ENCODE results near the gene STK31.
"Not testable (repeated sequence)": the region's sequence is repeated elsewhere in the genome, so short reads cannot be mapped to it uniquely, and the experiment has no call there.

STK31 gene

DNA sequence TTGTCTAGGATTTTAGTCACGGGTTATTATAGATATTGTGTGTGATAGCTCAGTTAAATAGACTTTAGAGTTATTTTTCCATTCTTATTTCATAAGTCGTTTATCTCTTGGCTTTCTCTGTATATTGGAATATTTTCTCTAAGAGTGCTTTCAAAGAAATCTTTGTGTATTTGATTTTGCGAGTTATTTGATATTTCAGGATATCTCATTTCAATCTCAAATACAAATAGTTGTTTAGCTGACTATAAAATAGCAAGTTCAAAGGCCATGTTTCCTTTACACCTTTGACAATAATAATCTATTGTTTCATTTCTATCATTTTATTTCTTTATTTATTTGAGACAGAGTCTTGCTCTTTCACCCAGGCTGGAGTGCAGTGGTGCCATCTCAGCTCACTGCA lies 55.9 kb downstream of the STK31 start:
- TF ChIP-seq TCF4 (CRISPR knock-in tag; IDR thresholded peaks at IDR 0.05; ENCODE audit: borderline replicate concordance): no peak
- TF ChIP-seq, protein P1, sequence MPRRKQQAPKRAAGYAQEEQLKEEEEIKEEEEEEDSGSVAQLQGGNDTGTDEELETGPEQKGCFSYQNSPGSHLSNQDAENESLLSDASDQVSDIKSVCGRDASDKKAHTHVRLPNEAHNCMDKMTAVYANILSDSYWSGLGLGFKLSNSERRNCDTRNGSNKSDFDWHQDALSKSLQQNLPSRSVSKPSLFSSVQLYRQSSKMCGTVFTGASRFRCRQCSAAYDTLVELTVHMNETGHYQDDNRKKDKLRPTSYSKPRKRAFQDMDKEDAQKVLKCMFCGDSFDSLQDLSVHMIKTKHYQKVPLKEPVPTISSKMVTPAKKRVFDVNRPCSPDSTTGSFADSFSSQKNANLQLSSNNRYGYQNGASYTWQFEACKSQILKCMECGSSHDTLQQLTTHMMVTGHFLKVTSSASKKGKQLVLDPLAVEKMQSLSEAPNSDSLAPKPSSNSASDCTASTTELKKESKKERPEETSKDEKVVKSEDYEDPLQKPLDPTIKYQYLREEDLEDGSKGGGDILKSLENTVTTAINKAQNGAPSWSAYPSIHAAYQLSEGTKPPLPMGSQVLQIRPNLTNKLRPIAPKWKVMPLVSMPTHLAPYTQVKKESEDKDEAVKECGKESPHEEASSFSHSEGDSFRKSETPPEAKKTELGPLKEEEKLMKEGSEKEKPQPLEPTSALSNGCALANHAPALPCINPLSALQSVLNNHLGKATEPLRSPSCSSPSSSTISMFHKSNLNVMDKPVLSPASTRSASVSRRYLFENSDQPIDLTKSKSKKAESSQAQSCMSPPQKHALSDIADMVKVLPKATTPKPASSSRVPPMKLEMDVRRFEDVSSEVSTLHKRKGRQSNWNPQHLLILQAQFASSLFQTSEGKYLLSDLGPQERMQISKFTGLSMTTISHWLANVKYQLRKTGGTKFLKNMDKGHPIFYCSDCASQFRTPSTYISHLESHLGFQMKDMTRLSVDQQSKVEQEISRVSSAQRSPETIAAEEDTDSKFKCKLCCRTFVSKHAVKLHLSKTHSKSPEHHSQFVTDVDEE (CRISPR knock-in tag; IDR thresholded peaks at IDR 0.05): no peak
- no peak for TF ChIP-seq ARNTL (CRISPR knock-in tag; IDR thresholded peaks at IDR 0.05; ENCODE audit: borderline replicate concordance, low read depth)
- no peak for TF ChIP-seq ZNF565 (CRISPR knock-in tag; conservative IDR thresholded peaks at IDR 0.05; ENCODE audit: low read depth)
- TF ChIP-seq, protein P2, sequence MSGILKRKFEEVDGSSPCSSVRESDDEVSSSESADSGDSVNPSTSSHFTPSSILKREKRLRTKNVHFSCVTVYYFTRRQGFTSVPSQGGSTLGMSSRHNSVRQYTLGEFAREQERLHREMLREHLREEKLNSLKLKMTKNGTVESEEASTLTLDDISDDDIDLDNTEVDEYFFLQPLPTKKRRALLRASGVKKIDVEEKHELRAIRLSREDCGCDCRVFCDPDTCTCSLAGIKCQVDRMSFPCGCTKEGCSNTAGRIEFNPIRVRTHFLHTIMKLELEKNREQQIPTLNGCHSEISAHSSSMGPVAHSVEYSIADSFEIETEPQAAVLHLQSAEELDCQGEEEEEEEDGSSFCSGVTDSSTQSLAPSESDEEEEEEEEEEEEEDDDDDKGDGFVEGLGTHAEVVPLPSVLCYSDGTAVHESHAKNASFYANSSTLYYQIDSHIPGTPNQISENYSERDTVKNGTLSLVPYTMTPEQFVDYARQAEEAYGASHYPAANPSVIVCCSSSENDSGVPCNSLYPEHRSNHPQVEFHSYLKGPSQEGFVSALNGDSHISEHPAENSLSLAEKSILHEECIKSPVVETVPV (CRISPR knock-in tag; IDR thresholded peaks at IDR 0.05): no peak
- no peak for TF ChIP-seq BACH2 (CRISPR knock-in tag; IDR thresholded peaks at IDR 0.05; ENCODE audit: borderline replicate concordance)
- TF ChIP-seq SNAI2 (CRISPR knock-in tag; IDR thresholded peaks at IDR 0.05): no peak
- TF ChIP-seq, protein P3, sequence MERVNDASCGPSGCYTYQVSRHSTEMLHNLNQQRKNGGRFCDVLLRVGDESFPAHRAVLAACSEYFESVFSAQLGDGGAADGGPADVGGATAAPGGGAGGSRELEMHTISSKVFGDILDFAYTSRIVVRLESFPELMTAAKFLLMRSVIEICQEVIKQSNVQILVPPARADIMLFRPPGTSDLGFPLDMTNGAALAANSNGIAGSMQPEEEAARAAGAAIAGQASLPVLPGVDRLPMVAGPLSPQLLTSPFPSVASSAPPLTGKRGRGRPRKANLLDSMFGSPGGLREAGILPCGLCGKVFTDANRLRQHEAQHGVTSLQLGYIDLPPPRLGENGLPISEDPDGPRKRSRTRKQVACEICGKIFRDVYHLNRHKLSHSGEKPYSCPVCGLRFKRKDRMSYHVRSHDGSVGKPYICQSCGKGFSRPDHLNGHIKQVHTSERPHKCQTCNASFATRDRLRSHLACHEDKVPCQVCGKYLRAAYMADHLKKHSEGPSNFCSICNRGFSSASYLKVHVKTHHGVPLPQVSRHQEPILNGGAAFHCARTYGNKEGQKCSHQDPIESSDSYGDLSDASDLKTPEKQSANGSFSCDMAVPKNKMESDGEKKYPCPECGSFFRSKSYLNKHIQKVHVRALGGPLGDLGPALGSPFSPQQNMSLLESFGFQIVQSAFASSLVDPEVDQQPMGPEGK (CRISPR knock-in tag; IDR thresholded peaks at IDR 0.05; ENCODE audit: borderline replicate concordance): no peak
- no peak for ATAC-seq

DNA sequence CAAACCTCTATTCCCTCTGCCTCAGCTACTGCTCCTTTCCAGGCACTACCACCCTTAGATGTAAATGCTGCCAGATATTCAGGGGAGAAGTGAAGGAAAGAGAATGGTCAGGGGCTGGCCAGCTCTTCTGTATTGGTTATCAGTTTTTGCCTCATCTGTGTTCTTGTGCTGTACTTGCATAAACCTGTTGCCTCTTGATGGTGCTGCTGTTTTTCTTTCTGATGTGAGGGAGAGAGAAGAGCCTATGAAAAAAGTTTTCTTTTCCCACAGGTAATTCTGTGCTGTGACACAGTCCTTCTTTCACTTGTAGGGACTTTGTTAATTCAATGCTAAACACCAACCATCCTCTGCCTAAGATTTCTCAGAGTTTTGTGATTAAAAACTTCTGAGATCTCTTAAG lies 57.5 kb downstream of the STK31 start:
- no peak for TF ChIP-seq ZFP3 (CRISPR knock-in tag; IDR thresholded peaks at IDR 0.05)
- TF ChIP-seq, protein P3 (CRISPR knock-in tag; IDR thresholded peaks at IDR 0.05; ENCODE audit: borderline replicate concordance): no peak
- TF ChIP-seq, protein P4, sequence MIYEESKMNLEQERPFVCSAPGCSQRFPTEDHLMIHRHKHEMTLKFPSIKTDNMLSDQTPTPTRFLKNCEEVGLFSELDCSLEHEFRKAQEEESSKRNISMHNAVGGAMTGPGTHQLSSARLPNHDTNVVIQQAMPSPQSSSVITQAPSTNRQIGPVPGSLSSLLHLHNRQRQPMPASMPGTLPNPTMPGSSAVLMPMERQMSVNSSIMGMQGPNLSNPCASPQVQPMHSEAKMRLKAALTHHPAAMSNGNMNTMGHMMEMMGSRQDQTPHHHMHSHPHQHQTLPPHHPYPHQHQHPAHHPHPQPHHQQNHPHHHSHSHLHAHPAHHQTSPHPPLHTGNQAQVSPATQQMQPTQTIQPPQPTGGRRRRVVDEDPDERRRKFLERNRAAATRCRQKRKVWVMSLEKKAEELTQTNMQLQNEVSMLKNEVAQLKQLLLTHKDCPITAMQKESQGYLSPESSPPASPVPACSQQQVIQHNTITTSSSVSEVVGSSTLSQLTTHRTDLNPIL (CRISPR knock-in tag; IDR thresholded peaks at IDR 0.05; ENCODE audit: low read depth): no peak
- TF ChIP-seq, protein P2 (CRISPR knock-in tag; IDR thresholded peaks at IDR 0.05): no peak
- no peak for ATAC-seq

DNA sequence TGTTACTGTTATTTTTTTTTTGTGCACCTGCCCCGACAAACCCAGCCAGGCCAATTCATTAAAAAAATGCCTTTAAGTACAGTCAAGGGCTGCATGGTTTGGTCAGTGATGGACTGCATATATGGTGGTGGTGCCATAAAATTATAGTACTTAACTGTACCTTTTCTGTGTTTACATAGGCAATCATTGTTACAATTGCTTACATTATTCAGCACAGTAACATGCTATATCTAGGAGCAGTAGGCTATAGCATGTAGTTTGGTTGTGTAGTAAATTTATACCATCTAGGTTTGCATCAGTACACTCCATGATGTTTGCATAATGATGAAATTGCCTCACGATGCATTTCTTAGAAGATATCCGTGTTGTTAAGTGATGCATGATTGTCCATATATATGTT lies 58.0 kb downstream of the STK31 start:
- TF ChIP-seq ZFP3 (CRISPR knock-in tag; IDR thresholded peaks at IDR 0.05) (no peak), CSDC2 (CRISPR knock-in tag; IDR thresholded peaks at IDR 0.05) (no peak)
- TF ChIP-seq, protein P5, sequence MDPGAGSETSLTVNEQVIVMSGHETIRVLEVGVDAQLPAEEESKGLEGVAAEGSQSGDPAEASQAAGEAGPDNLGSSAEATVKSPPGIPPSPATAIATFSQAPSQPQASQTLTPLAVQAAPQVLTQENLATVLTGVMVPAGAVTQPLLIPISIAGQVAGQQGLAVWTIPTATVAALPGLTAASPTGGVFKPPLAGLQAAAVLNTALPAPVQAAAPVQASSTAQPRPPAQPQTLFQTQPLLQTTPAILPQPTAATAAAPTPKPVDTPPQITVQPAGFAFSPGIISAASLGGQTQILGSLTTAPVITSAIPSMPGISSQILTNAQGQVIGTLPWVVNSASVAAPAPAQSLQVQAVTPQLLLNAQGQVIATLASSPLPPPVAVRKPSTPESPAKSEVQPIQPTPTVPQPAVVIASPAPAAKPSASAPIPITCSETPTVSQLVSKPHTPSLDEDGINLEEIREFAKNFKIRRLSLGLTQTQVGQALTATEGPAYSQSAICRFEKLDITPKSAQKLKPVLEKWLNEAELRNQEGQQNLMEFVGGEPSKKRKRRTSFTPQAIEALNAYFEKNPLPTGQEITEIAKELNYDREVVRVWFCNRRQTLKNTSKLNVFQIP (CRISPR knock-in tag; IDR thresholded peaks at IDR 0.05; ENCODE audit: borderline replicate concordance, low read depth): no peak
- TF ChIP-seq, protein P2 (CRISPR knock-in tag; IDR thresholded peaks at IDR 0.05): no peak
- ATAC-seq: no peak

DNA sequence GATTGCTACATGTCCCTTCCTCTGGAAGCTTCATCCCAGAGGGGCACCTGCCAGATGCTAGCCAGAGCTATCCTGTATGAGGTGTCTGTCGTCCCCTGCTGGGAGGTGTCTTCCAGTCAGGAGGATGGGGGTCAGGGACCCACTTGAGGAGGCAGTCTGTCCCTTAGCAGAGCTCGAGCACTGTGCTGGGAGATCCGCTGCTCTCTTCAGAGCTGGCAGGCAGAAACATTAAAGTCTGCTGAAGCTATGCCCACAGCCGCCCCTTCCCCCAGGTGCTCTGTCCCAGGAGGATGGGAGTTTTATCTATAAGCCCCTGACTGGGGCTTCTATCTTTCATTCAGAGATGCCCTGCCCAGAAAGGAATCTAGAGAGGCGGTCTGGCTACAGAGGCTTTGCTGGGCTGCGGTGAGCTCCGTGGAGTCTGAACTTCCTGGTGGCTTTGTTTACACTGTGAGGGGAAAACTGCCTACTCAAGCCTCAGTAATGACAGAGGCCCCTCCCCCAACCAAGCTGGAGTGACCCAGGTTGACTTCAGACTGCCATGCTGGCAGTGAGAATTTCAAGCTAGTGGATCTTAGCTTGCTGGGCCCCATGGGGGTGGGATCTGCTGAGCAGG lies 69.3 kb downstream of the STK31 start:
- ATAC-seq: not testable (repeated sequence)

Data from SK-N-SH treated with all-trans-retinoic acid at 6 μM for 48 hours (cell line).